NCI-H146 (cell line): ENCODE data around the gene KIF15.
A peak's percentile ranks its signal among the peaks of the same experiment; 100 is the strongest.
"Not testable (repeated sequence)": the region's sequence is repeated elsewhere in the genome, so short reads cannot be mapped to it uniquely, and the experiment has no call there.

Source experiments
- DNase-seq: peaks from one replicate; lab custom pipeline; 2025; lab: John Stamatoyannopoulos, UW

Gene KIF15

GRCh38 chr3:44821206-44821605 lies 59.6 kb downstream of the KIF15 start:
- not testable (repeated sequence) for DNase-seq

- no peak for DNase-seq
Measured at GRCh38 chr3:44825264-44825925, 63.8 kb downstream of the KIF15 start.

GRCh38 chr3:44827196-44827595 lies 65.6 kb downstream of the KIF15 start:
- DNase-seq, result no peak

GRCh38 chr3:44831232-44831631 lies 69.6 kb downstream of the KIF15 start:
- no peak for DNase-seq

GRCh38 chr3:44832032-44832431 lies 70.4 kb downstream of the KIF15 start:
- DNase-seq, result no peak

GRCh38 chr3:44832965-44833364 lies 71.4 kb downstream of the KIF15 start:
- no peak for DNase-seq

GRCh38 chr3:44833394-44833793 lies 71.8 kb downstream of the KIF15 start:
- DNase-seq, result no peak

GRCh38 chr3:44835684-44836083 lies 74.1 kb downstream of the KIF15 start:
- no peak for DNase-seq

- DNase-seq, result no peak
Measured at GRCh38 chr3:44842376-44842775, 80.8 kb downstream of the KIF15 start.

GRCh38 chr3:44845528-44846520 lies 84.2 kb downstream of the KIF15 start:
- DNase-seq, result no peak

GRCh38 chr3:44848634-44849033 lies 87.0 kb downstream of the KIF15 start:
- DNase-seq, result no peak

- DNase-seq, result not testable (repeated sequence)
Measured at GRCh38 chr3:44856663-44857062, 95.1 kb downstream of the KIF15 start.

GRCh38 chr3:44860117-44860516 lies 98.5 kb downstream of the KIF15 start:
- DNase-seq, result no peak

GRCh38 chr3:44861412-44862225 lies 100.0 kb downstream of the KIF15 start, which contains the start of gene TMEM42:
Gene TMEM42 (plus strand): TSS chr3:44861912. CDS start chr3:44861925, 13 bp downstream.
- no peak for DNase-seq

- DNase-seq, result no peak
Measured at GRCh38 chr3:44862226-44862637, 100.6 kb downstream of the KIF15 start.

- peak; percentile 38 for DNase-seq
Measured at GRCh38 chr3:44865272-44866035, 103.9 kb downstream of the KIF15 start.

GRCh38 chr3:44867421-44868111 lies 106.0 kb downstream of the KIF15 start:
- no peak for DNase-seq

- peak; percentile 5 for DNase-seq
Measured at GRCh38 chr3:44870375-44871061, 108.9 kb downstream of the KIF15 start.

GRCh38 chr3:44874308-44874707 lies 112.7 kb downstream of the KIF15 start, which contains the start of gene TGM4:
Gene TGM4 (plus strand): TSS chr3:44874608. CDS start chr3:44874679, 71 bp downstream.
- no peak for DNase-seq

- DNase-seq, result no peak
Measured at GRCh38 chr3:44875596-44875995, 114.0 kb downstream of the KIF15 start.
